Thoracic aorta (tissue), 2 donors: Measurements from ENCODE around the gene FNDC3B. TPM values are rescaled to one million over a fixed set of nuclear protein-coding genes. Genes with fewer than 3 reads are reported as not detected.

Experiments
- ATAC-seq: fragments of 150-250 bp; one replicate; pipeline ENCODE4 v1.8.0; 2017; ENCODE audit warnings: low read depth; ENCODE audit not compliant: insufficient number of reproducible peaks, low FRiP score
- DNase-seq: peaks from one replicate; pipeline ENCODE4 v3.0.0-alpha.2; 2020; ENCODE audit warnings: low spot score
- H3K27ac ChIP-seq, 2 donors: fragments of 200-600 bp; sonication (generic); 1 replicate in 1 of 2; 2 replicates in 1 of 2; pipeline ENCODE4 v1.5.1; 2016; ENCODE audit warnings: mild to moderate bottlenecking in 2 of 2, moderate library complexity in 2 of 2
- H3K27me3 ChIP-seq: fragments of 200-600 bp; sonication (generic); replicated peaks from 2 replicates; pipeline ENCODE4 v1.6.0; 2016; ENCODE audit warnings: mild to moderate bottlenecking; ENCODE audit not compliant: insufficient read depth
- H3K36me3 ChIP-seq: fragments of 200-600 bp; sonication (generic); one replicate; pipeline ENCODE4 v1.5.1; 2016
- H3K4me1 ChIP-seq, 2 donors: fragments of 200-600 bp; sonication (generic); 1 replicate in 1 of 2; 2 replicates in 1 of 2; pipeline versions ENCODE4 v1.5.1 to v1.6.0; 2016; ENCODE audit warnings: low read depth in 2 of 2, mild to moderate bottlenecking in 1 of 2; ENCODE audit not compliant: control insufficient read depth in 1 of 2
- H3K4me3 ChIP-seq: fragments of 200-600 bp; sonication (generic); 2 replicates; pipeline ENCODE4 v1.5.1; 2016; ENCODE audit warnings: mild to moderate bottlenecking
- H3K9me3 ChIP-seq: fragments of 200-600 bp; sonication (generic); 2 replicates; pipeline ENCODE4 v1.5.1; 2016
- CTCF ChIP-seq: fragments of 200-600 bp; sonication (generic); IDR thresholded peaks from one replicate; pipeline ENCODE4 v1.5.1; 2019; ENCODE audit warnings: antibody characterized with exemption
- total RNA-seq, 2 donors: library from RNA; depleted of rRNA; stranded (reverse); fragments of >200 nt; gene quantifications; one replicate each; pipeline versions ENCODE4 v1.1.0 to v1.2.3, GENCODE V29; 2016

The FNDC3B gene
- total RNA-seq, 2 donors from 2014 or later, result 113 to 163 TPM

GRCh38 chr3:172359231-172359630, 319.9 kb downstream of the FNDC3B start:
- DNase-seq, result no peak
- ATAC-seq, result no peak
- Histone ChIP-seq H3K27ac (no peak overlapping the region), H3K36me3 (peaks cover 12% of the 10 kb centered on the region), H3K4me1 (peaks cover 22 to 42% of the 10 kb centered on the region in 2 donors), H3K27me3 (no peaks in the 10 kb centered on the region), H3K9me3 (no peaks in the 10 kb centered on the region), H3K4me3 (no peak overlapping the region)
- TF ChIP-seq CTCF, result no peak

- no peak for TF ChIP-seq CTCF
- Histone ChIP-seq H3K9me3 (no peaks in the 10 kb centered on the region), H3K4me1 (peaks cover 21 to 37% of the 10 kb centered on the region in 2 donors), H3K36me3 (peaks cover 12% of the 10 kb centered on the region), H3K27me3 (no peaks in the 10 kb centered on the region), H3K27ac (no peak overlapping the region), H3K4me3 (no peak overlapping the region)
- no peak for DNase-seq
- ATAC-seq, result no peak
Observed at GRCh38 chr3:172359996-172360395, 320.6 kb downstream of the FNDC3B start.

GRCh38 chr3:172362583-172362982, 323.2 kb downstream of the FNDC3B start:
- H3K9me3 ChIP-seq, result no peaks in the 10 kb centered on the region
- H3K4me1 ChIP-seq, result peaks cover under 1 to 13% of the 10 kb centered on the region in 2 donors
- ATAC-seq, result no peak
- no peak for DNase-seq
- H3K4me3 ChIP-seq, result no peak overlapping the region
- H3K27ac ChIP-seq, result no peak overlapping the region
- no peak for TF ChIP-seq CTCF
- no peaks in the 10 kb centered on the region for H3K27me3 ChIP-seq
- H3K36me3 ChIP-seq, result peaks cover 13% of the 10 kb centered on the region

GRCh38 chr3:172364374-172365027, 325.1 kb downstream of the FNDC3B start:
- no peak overlapping the region for H3K4me3 ChIP-seq
- no peaks in the 10 kb centered on the region for H3K9me3 ChIP-seq
- no peak for TF ChIP-seq CTCF
- ATAC-seq, result no peak
- H3K4me1 ChIP-seq, result peaks cover 0 to 3% of the 10 kb centered on the region in 2 donors
- no peak overlapping the region for H3K27ac ChIP-seq
- H3K36me3 ChIP-seq, result peaks cover 15% of the 10 kb centered on the region
- no peaks in the 10 kb centered on the region for H3K27me3 ChIP-seq
- no peak for DNase-seq

- DNase-seq (no peak), ATAC-seq (no peak)
- no peak overlapping the region for H3K4me3 ChIP-seq
- H3K4me1 ChIP-seq, result peaks cover 0 to 6% of the 10 kb centered on the region in 2 donors
- no peaks in the 10 kb centered on the region for H3K27me3 ChIP-seq
- H3K27ac ChIP-seq, result no peak overlapping the region
- no peaks in the 10 kb centered on the region for H3K9me3 ChIP-seq
- peaks cover 15% of the 10 kb centered on the region for H3K36me3 ChIP-seq
- no peak for TF ChIP-seq CTCF
Observed at GRCh38 chr3:172365028-172365567, 325.7 kb downstream of the FNDC3B start.
